Retinal pigment epithelial cell (primary cell): ENCODE measurements around the gene GPR62.

ENCODE experiments used
- DNase-seq: peaks from one replicate; pipeline ENCODE4 v3.0.0-alpha.2; 2010; ENCODE audit warnings: low read depth
- H3K4me3 ChIP-seq: 2 replicates; pipeline ENCODE4 v1.5.1; 2011; ENCODE audit warnings: mild to moderate bottlenecking, low read length, control low read depth, moderate library complexity
- CTCF ChIP-seq: conservative IDR thresholded peaks from 2 replicates; pipeline ENCODE4 v1.5.1; 2011; ENCODE audit warnings: low read depth, low read length, control low read depth, inconsistent platforms

GPR62 gene

GRCh38 chr3:52005571-52005986, 50.4 kb downstream of the GPR62 start:
- TF ChIP-seq CTCF: no peak
- H3K4me3 ChIP-seq: no peak overlapping the region
- DNase-seq: peak; percentile 58

- DNase-seq: no peak
- no peak for TF ChIP-seq CTCF
- no peak overlapping the region for H3K4me3 ChIP-seq
These were observed 51.0 kb downstream of the GPR62 start for GRCh38 chr3:52006017-52006819.

GRCh38 chr3:52006820-52007133, 51.6 kb downstream of the GPR62 start:
- no peak for TF ChIP-seq CTCF
- no peak for DNase-seq
- H3K4me3 ChIP-seq: no peak overlapping the region
